LNCAP (cell line): ENCODE data around the gene HTR1D.

ENCODE experiments used
- TF ChIP-seq, protein P1 (sequence below): fragments of 450-650 bp; IDR thresholded peaks from 2 replicates; pipeline ENCODE4 v1.5.1; 2017; ENCODE audit warnings: mild to moderate bottlenecking

HTR1D gene, protein sequence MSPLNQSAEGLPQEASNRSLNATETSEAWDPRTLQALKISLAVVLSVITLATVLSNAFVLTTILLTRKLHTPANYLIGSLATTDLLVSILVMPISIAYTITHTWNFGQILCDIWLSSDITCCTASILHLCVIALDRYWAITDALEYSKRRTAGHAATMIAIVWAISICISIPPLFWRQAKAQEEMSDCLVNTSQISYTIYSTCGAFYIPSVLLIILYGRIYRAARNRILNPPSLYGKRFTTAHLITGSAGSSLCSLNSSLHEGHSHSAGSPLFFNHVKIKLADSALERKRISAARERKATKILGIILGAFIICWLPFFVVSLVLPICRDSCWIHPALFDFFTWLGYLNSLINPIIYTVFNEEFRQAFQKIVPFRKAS

DNA sequence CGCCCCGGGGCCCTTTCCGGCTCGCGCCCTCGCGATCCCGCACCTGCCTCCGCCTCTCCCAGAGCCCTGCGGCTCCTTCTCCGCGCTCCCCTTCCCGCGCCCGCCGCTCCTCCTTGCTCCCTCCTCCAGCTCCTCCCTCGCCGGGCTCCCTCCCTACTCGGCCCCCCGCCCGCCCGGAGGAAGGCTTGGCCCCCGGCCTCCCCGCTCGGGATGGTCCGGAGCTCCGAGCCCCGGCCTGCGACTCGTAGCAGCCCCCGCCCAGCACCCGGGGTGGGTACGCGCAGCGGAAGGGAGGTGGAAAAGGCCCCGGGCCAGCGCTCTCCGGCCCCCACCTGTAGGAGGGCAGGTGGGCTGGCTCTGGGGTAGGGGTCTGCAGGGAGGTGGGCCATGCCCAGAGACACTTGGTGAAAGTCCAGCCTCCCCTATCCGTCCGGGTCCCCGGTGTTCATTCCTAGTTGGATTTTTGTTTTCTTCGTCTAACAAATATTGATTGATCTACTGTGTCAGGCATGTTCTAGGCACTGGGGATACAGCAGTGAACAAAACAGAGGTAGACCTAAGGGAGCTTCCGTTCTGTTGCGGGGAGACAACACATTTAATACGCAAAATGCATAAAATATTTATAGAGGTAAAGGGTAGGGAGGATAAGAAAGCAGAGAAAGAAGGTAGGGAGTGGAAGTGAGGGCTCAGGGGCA, at the start of gene HTR1D:
TSS of gene HTR1D (minus strand) at position 82 of the 695 bp plus-strand sequence. CDS start 23,283 bp downstream, outside the sequence.
- TF ChIP-seq, protein P1, sequence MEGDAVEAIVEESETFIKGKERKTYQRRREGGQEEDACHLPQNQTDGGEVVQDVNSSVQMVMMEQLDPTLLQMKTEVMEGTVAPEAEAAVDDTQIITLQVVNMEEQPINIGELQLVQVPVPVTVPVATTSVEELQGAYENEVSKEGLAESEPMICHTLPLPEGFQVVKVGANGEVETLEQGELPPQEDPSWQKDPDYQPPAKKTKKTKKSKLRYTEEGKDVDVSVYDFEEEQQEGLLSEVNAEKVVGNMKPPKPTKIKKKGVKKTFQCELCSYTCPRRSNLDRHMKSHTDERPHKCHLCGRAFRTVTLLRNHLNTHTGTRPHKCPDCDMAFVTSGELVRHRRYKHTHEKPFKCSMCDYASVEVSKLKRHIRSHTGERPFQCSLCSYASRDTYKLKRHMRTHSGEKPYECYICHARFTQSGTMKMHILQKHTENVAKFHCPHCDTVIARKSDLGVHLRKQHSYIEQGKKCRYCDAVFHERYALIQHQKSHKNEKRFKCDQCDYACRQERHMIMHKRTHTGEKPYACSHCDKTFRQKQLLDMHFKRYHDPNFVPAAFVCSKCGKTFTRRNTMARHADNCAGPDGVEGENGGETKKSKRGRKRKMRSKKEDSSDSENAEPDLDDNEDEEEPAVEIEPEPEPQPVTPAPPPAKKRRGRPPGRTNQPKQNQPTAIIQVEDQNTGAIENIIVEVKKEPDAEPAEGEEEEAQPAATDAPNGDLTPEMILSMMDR, result no peak

DNA sequence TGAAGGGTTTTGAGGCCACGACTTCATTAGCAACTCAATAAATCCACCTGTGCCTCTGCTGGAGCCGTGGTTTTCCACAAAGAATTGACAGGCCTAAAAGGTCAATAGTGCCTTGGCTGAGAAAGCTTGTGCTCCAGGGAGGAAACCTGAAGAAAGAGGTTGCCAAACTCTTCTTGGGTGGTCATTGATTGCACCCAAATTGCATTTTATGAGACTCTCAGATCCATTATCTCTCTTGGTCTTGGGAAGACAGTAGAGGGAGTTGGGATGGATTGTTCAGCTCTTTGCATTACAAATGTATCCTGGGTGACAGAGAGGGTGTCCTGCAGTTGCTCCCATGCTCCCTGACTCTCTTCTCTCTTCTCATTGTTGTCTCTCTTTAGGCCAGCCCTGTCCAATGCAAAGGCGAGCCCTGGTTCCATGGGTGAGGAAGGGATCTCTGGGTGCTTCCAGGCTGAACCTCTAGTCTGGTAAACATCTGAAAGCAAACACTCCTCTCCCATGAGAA, 46.1 kb upstream of the HTR1D start:
- TF ChIP-seq, protein P1, result no peak

DNA sequence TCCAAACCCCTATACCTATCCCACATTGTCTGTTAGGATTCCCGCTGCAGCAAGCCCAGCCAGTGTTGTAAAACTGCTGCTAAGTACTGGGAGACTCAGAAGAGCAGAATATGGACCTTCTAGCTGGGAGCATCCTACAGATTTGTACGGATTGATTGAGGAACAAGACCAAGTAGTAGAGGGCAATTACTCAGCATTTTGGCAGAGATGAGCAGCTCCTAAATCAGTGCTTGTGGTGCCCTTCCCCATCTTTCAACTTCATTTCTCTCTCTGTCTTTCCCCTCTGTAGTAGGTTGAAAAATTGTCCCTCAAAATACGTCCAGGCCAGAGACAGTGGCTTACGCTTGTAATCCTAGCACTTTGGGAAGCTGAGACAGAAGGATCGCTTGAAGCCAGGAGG, 37.3 kb upstream of the HTR1D start:
- TF ChIP-seq, protein P1, result no peak

DNA sequence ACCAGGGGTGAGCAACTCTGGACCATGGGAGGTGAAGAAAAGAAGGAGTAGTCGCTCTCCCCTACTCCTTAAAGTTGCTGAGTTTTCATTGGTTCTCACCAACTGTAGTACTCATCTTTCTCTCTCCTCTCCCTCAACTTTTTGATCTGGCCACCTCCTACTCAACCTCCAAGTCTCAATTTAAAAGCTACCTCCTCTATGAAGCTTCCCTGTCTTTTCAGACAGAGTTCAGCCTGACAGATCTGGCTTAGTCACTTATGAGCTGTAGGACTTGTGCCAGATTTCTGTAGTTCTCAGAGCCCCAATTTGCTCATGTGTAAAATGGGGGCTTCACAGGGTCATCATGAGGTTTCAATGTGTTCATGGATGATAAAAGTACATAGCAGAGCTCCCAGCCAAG, 34.5 kb upstream of the HTR1D start:
- TF ChIP-seq, protein P1, result no peak

DNA sequence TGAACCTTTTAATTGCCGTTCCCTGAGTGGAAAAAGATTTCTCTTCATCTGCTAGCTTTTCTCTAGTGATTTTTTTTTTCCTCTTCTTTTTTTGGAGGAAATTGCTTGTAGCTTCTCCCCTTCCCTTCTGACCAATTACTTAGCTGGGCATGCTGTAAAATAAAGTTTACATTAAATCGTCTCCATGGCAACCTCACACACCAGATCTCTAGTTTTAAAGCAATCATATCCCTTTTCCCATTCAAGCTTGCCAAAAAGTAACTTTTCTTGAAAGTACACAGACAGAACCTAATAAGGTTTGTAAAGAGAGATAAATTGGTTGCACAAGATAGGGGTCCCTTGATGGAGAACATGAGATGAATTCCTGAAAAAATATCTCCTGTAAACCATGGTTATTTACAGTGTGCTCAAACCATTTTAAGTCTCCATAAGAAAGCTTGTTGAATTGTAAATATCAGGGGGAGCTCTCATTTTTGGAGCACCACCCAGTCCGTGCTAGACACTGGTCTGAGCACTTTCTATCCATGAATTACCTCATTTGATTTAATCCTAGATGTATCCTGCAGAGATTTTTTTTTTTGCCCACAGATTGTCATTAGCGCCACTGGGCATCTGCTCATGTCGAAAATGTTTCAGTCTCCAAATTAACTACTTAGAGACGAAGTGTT, 32.6 kb upstream of the HTR1D start:
- TF ChIP-seq, protein P1, result no peak

DNA sequence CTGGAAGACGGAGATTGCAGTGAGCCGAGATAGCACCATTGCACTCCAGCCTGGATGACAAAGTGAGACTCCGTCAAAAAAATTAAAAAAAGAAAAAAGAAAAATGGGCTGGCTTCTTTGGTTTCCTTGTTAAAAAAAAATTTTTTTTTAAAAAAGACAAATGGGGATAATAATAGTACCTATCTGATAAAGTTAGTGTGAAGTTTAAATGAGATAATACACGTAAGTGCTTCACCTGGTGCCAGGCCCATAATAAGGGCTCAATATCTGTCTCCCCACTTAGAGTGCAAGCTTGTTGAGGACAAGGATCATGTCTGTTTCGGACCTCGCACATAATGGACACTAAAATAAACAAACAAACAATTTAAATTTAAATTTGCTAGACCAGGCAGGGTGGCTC, 30.0 kb upstream of the HTR1D start:
- TF ChIP-seq, protein P1, result no peak

DNA sequence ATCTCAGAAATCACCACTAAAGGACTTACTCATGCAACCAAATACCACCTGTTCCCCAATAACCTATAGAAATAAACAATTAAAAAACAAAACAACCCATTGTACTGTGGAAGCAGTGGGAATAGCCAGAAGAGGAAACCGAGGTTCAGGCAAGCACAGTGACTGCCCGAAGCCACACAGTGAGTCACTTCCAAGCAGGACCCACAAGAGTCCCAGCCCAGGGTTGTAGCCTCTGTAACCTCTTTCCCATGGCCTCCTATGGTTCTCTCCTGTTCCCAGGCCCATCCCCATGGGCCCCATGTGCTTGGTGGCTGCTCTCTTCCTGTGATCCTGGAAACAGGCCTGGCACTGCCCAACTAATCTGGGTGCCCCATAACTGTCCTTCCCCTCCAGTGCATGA, 29.0 kb upstream of the HTR1D start:
- TF ChIP-seq, protein P1, result no peak
